Embryonic facial prominence (tissue), 1 donor: ENCODE measurements around the gene TAF10.

ENCODE experiments used
- DNase-seq: peaks from one replicate; pipeline ENCODE4 v3.0.0-alpha.2; 2016; ENCODE audit errors: extremely low spot score

TAF10 gene

DNA sequence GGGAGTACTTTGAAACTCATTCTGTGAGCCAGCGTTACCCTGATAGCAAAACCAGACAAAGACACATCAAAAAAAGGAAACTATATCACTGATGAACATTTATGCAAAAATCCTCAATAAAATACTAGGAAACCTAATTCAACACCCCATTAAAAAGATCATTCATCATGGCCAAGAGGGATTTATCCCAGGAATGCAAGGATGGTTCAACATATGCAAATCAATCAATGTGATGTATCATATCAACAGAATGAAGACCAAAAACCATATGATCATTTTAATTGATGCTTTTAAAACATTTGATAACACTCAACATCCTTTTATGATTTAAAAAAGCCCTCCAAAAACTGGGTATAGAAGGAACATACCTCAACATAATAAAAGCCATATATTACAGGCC lies 28.4 kb downstream of the TAF10 start:
- DNase-seq = no peak

DNA sequence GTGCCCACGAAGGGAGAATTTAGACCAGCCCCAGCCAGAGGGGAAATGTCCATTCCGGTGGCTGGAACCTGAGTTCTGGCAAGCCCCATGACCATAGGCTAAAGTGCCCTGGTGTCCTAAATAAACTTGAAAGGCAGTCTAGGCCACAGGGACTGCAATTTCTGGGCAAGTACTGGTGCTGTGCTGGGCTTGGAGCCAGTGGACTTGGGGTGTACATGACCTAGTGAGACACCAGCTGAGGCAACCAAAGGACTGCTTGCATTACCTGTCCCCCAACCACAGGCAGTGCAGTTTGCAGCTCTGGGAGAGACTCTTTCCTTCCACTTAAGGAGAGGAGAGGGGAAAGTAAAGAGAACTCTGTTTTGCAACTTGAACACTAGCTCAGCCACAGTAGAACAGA lies 32.3 kb downstream of the TAF10 start:
- no peak for DNase-seq

GRCh38 chr11:6578134-6578533 lies 33.9 kb downstream of the TAF10 start:
- no peak for DNase-seq

- peak; percentile 29 for DNase-seq
These were observed 35.3 kb downstream of the TAF10 start for GRCh38 chr11:6576471-6577373.

GRCh38 chr11:6574816-6575715 lies 37.0 kb downstream of the TAF10 start:
- DNase-seq = no peak

- no peak for DNase-seq
These were observed 39.8 kb downstream of the TAF10 start for GRCh38 chr11:6572215-6572614.

DNA sequence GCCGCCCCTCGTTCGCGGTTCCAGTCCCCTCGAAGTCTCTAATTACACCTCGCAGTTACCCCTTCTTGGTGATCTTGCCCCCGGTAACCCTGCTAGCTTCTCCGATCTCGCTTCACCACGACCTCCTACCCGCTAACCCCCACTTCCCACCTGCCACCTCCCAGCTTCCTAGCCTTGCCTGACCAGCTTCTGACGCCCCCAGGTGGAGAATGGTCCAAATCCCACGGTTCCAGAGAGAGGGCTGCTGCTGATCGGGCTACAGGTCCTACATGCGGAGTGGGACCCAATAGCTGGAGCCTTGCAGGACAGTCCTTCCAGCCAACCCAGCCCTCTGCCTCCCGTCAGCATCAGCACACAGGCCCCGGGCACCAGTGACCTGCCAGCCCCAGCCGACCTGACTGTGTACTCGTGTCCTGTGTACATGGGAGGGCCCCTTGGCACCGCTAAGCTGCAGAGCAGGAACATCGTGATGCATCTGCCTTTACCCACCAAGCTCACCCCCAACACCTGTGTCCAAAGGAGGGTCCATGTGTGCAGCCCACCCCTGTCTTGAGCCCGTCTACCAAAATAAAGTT lies 40.5 kb downstream of the TAF10 start:
- no peak for DNase-seq

GRCh38 chr11:6570691-6571427 lies 41.2 kb downstream of the TAF10 start:
- no peak for DNase-seq

- DNase-seq = no peak
These were observed 42.3 kb downstream of the TAF10 start for GRCh38 chr11:6569706-6570105.

DNA sequence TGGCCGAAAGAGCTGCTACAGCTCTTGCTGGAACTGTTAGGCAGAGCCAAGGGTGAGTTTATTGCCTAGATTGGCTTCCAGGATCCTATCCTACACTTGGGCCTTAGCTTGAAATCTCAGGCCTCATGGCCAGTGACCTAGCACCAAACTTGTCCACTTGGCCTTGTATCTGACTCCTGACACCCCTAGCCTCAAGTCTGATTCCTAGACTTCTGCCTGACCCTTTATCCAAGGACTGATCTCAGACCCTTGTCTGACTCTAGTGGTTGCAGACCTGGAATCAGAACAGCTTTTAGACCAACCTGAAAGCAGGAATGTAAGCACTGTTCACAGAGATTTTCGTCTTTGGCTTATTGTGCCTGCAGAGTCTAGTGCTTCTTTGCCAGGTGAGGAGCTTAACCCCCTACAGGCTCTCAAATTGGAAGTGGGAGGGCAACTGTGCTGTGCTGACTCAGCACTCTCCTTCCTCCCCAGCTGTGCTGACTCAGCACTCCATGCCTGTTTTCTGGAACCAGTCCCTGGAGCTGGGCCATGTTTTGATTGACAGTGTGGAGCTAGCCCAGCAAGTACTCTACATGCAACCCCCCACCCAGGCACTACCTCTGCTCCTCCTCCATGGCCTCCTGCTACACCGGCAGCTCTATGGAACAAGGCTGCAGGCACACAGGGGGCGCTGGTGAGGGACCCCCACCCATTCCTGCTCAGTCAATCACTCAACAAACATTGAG lies 43.7 kb downstream of the TAF10 start:
- peak; percentile 22 for DNase-seq

DNA sequence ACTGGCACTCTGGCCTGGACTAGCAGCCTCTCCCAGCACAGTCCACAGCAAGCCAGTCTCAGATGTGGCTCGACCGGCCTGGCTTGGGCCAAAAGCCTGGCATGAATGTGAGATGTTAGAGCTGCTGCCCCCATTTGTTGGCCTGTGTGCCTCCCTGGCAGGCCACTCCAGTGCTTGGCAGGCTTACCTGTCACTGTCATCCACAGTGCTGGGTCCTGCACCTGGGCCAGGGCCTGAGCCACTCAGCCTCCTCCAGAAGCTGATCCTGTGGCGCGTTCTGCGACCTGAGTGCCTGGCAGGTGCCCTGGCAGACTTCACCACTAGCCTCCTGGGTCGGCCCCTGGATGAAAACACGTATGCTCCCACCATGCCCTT lies 44.7 kb downstream of the TAF10 start:
- no peak for DNase-seq

GRCh38 chr11:6566704-6567370 lies 45.2 kb downstream of the TAF10 start:
- DNase-seq = no peak

- DNase-seq = no peak
These were observed 45.9 kb downstream of the TAF10 start for GRCh38 chr11:6565988-6566703.

GRCh38 chr11:6565325-6565724 lies 46.7 kb downstream of the TAF10 start:
- no peak for DNase-seq

GRCh38 chr11:6563667-6564066 lies 48.3 kb downstream of the TAF10 start:
- DNase-seq = no peak

GRCh38 chr11:6563121-6563619 lies 48.8 kb downstream of the TAF10 start:
- DNase-seq = no peak

DNA sequence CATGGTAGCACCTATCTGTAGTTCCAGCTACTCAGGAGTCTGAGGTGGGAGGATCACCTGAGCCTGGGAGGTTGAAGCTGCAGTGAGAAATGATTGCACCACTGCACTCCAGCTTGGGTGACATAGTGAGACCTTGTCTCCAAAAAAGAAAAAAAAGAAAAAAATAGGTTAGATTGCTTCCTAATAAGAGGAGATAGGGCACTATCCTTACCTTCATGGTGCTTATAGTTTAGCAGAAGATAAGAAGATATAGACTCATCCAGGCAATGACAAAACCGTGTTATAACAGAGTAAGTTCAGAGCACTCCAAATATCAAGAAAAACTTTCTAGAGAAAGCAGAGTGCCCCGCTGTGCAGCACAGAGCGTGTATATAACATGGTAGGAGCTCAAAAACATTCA lies 50.7 kb downstream of the TAF10 start:
- DNase-seq = no peak
